ENCODE data around the gene EIF2S1. TPM values are rescaled to one million over a fixed set of nuclear protein-coding genes. Genes with fewer than 3 reads are reported as not detected.

Gene EIF2S1
- total RNA-seq, 4 donors from 2014 or later, result 55.8 to 153 (median 138) TPM

DNA sequence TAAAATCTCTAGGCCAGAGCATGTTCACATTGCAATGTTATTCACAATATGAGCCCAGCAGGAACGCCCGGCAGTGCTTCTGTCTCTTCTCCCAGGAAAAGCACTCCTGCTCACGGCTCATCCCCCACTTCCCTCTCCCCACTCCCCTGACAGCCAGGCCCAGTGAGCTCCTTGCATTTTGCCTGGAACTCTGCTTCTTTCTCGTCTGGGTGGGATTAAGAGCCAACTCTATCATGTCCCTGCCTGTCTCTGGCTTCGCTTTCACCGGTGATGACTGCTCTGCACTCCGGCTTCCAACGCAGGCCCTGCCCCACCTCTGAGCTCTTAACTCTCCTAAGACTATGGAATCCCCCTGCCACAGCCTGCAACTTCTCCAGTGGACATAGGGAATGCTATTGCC is 49.3 kb downstream of the EIF2S1 start:
- intact Hi-C loops (cut with DNase I), result no loop called here
- Histone ChIP-seq H3K27me3 (peaks cover 0 to 20% (median 0%) of the 10 kb centered on the region in 4 donors), H3K36me3 (no peaks in the 10 kb centered on the region), H3K27ac (peak overlapping the region; percentile 25 to 77 (median 48)), H3K9me3 (no peaks in the 10 kb centered on the region), H3K4me1 (peaks cover 0 to 52% (median 5%) of the 10 kb centered on the region in 3 donors), H3K4me3 (no peak overlapping the region)
- no peak for TF ChIP-seq POLR2A (IDR thresholded peaks at IDR 0.05)
- TF ChIP-seq, protein P1, sequence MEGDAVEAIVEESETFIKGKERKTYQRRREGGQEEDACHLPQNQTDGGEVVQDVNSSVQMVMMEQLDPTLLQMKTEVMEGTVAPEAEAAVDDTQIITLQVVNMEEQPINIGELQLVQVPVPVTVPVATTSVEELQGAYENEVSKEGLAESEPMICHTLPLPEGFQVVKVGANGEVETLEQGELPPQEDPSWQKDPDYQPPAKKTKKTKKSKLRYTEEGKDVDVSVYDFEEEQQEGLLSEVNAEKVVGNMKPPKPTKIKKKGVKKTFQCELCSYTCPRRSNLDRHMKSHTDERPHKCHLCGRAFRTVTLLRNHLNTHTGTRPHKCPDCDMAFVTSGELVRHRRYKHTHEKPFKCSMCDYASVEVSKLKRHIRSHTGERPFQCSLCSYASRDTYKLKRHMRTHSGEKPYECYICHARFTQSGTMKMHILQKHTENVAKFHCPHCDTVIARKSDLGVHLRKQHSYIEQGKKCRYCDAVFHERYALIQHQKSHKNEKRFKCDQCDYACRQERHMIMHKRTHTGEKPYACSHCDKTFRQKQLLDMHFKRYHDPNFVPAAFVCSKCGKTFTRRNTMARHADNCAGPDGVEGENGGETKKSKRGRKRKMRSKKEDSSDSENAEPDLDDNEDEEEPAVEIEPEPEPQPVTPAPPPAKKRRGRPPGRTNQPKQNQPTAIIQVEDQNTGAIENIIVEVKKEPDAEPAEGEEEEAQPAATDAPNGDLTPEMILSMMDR (IDR thresholded peaks at IDR 0.05), result no peak
- WGBS, 2 donors, result 24 to 45% methylated on average over 7 to 8 of the region's 8 CpGs
- DNase-seq, result no peak

DNA sequence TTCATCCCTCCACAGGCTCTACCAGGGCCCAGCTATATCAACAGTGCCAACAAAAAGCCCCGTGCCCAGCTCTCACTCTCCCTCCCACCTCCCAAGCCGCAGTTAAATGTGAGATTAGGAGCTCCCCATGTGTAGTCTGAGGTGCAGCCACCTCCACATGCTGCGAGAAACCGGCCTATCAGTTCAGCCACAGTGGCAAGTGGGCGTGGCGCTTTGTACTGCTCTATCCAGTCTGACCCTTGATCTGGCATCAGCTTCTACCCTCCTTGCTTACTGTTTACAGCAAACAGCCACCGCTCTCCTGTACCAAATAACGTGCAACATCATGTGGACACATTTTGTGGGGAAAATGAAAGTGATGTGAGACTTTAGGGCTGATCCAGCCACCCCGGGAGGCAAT is 50.2 kb downstream of the EIF2S1 start:
- H3K36me3 ChIP-seq, result no peaks in the 10 kb centered on the region
- DNase-seq, result no peak
- no peak overlapping the region for H3K4me3 ChIP-seq
- H3K4me1 ChIP-seq, result peaks cover 0 to 52% (median 5%) of the 10 kb centered on the region in 3 donors
- WGBS, 2 donors, result 53 to 62% methylated on average over 6 to 7 of the region's 9 CpGs
- TF ChIP-seq, protein P1 (IDR thresholded peaks at IDR 0.05), result no peak
- no peak for TF ChIP-seq POLR2A (IDR thresholded peaks at IDR 0.05)
- H3K27ac ChIP-seq, result peak overlapping the region; percentile 25 to 77 (median 48)
- H3K27me3 ChIP-seq, result peaks cover 0 to 20% (median 0%) of the 10 kb centered on the region in 4 donors
- intact Hi-C loops (cut with DNase I), result no loop called here
- no peaks in the 10 kb centered on the region for H3K9me3 ChIP-seq

DNA sequence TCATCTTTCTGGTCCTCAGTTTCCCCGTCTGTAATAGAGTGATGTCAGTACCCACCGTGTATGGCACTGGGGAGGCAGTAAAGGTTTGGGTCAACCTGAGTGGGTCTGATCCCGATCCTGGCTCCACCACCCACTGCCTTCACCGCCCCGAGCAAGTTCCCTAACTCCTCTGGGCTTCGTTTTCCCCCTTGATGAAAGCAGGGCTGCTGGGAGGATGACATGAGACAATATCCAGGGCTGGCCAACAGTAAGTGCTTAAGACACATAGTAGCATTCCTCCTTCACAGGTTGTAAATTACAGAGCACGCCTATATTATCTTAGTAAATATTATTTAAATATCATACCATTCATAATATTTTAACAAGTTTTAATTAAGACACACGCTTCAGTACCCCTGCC is 51.2 kb downstream of the EIF2S1 start:
- intact Hi-C loops (cut with DNase I), result no loop called here
- DNase-seq, result no peak
- H3K9me3 ChIP-seq, result no peaks in the 10 kb centered on the region
- peaks cover 0 to 52% (median 5%) of the 10 kb centered on the region in 3 donors for H3K4me1 ChIP-seq
- whole genome bisulfite sequencing, 2 donors, result 21 to 38% methylated on average over 7 to 8 of the region's 8 CpGs
- H3K27ac ChIP-seq, result peak overlapping the region in 3 of 4 donors; percentile 23 to 77 (median 69)
- peaks cover 0 to 22% (median 0%) of the 10 kb centered on the region in 4 donors for H3K27me3 ChIP-seq
- peak overlapping the region; percentile 41 to 62 (median 52) for H3K4me3 ChIP-seq
- TF ChIP-seq, protein P1 (IDR thresholded peaks at IDR 0.05), result no peak
- no peak for TF ChIP-seq POLR2A (IDR thresholded peaks at IDR 0.05)
- no peaks in the 10 kb centered on the region for H3K36me3 ChIP-seq

DNA sequence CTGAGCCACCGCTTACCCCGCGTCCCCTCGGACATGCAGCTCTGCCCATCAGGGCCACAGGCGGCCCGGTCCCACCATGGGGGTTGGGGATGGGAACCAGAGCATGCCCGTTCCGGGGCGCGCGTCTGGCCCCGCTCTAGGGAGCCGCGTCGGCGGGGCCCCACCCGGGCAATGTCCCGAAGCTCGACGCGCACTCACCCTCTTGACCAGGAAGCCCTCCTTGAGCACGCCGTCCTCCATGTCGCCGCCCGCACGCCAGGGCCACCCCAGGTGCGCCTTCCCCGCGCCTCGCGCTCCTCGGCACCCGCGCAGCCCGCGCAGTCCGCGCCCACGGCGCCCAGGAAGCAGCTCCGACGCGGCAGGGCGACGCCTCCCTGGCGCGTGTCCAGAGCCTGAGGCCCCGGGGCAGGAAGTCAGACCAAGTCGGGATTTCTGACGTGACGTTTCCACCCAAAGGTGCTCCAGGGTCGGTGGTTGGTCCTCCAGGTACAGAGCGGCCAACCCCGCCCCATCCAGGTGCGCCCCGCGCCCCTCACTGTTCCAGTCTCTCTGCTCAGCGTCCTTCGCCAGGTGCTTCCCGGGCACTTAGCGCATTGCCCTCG is 51.8 kb downstream of the EIF2S1 start, which contains the start of gene PLEK2:
Gene PLEK2, minus strand, starts transcription at position 346 of the 602 bp plus-strand sequence. Its CDS starts 106 bp downstream, at position 240.
- TF ChIP-seq POLR2A (IDR thresholded peaks at IDR 0.05), result peak in 1 of 4 donors; percentile 46
- TF ChIP-seq, protein P1 (IDR thresholded peaks at IDR 0.05), result no peak
- peak within 1 kb of the TSS in 3 of 4 donors; percentile 23 to 77 (median 69) for H3K27ac ChIP-seq
- no peaks in the 10 kb centered on the region for H3K9me3 ChIP-seq
- H3K4me1 ChIP-seq, result peaks cover 0 to 52% (median 5%) of the 10 kb centered on the region in 3 donors
- WGBS, 2 donors, result 4 to 9% methylated on average over 8 to 9 of the region's 63 CpGs
- peaks cover 0 to 22% (median 0%) of the 10 kb centered on the region in 4 donors for H3K27me3 ChIP-seq
- intact Hi-C loops (cut with DNase I), result no loop called here
- no peak for DNase-seq
- H3K36me3 ChIP-seq, result no peaks in the 10 kb centered on the region
- peak within 1 kb of the TSS; percentile 41 to 62 (median 52) for H3K4me3 ChIP-seq

Data from esophagus squamous epithelium (tissue), 5 donors.